Ascending aorta (tissue), 2 donors: ENCODE data around the gene PTH2R. TPM values are rescaled to one million over a fixed set of nuclear protein-coding genes. Genes with fewer than 3 reads are reported as not detected.
"Not testable (repeated sequence)": the region's sequence is repeated elsewhere in the genome, so short reads cannot be mapped to it uniquely, and the experiment has no call there.

Experiments used
- DNase-seq, 2 donors: peaks; one replicate each; pipeline ENCODE4 v3.0.0-alpha.2; 2019; ENCODE audit warnings: low spot score in 2 of 2
- H3K27ac ChIP-seq, 2 donors: fragments of 200-600 bp; sonication (generic); one replicate each; pipeline ENCODE4 v1.5.1; 2016 to 2017; ENCODE audit warnings: mild to moderate bottlenecking in 1 of 2
- H3K27me3 ChIP-seq: fragments of 200-600 bp; sonication (generic); one replicate; pipeline ENCODE4 v1.5.1; 2017
- H3K36me3 ChIP-seq, 2 donors: fragments of 200-600 bp; sonication (generic); one replicate each; pipeline ENCODE4 v1.5.1; 2016
- H3K4me1 ChIP-seq, 2 donors: fragments of 200-600 bp; sonication (generic); one replicate each; pipeline ENCODE4 v1.5.1; 2016 to 2017; ENCODE audit warnings: mild to moderate bottlenecking in 1 of 2
- H3K4me3 ChIP-seq, 2 donors: fragments of 200-600 bp; sonication (generic); one replicate each; pipeline ENCODE4 v1.5.1; 2016 to 2017; ENCODE audit warnings: mild to moderate bottlenecking in 1 of 2
- H3K9me3 ChIP-seq, 2 donors: fragments of 200-600 bp; sonication (generic); one replicate each; pipeline ENCODE4 v1.5.1; 2016
- CTCF ChIP-seq, 3 experiments: fragments of 200-600 bp in 2 of 3; fragments of 450-650 bp in 1 of 3; sonication (generic) in 2 of 3; IDR thresholded peaks; one replicate each; pipeline ENCODE4 v1.5.1; 2016 to 2019; ENCODE audit warnings: antibody characterized with exemption in 3 of 3, mild to moderate bottlenecking in 1 of 3, moderate library complexity in 1 of 3
- intact Hi-C: fragments of 100-400 bp; cut with DNase I; formaldehyde crosslinking; loops from one replicate; pipeline ENCODE4 v1.15.1; 2023
- total RNA-seq: library from RNA; depleted of rRNA; stranded (reverse); fragments of >200 nt; gene quantifications from one replicate; pipeline ENCODE4 v1.1.0, GENCODE V29; 2016

PTH2R gene
- total RNA-seq, 1 donor from 2014 or later, result not detected

GRCh38 chr2:208502288-208502687, 95.7 kb downstream of the PTH2R start:
- no peak overlapping the region for H3K27ac ChIP-seq
- no peak overlapping the region for H3K4me3 ChIP-seq
- H3K36me3 ChIP-seq, result no peaks in the 10 kb centered on the region
- no peak for DNase-seq
- no peaks in the 10 kb centered on the region for H3K9me3 ChIP-seq
- intact Hi-C loops, result no loop called here
- H3K4me1 ChIP-seq, result no peaks in the 10 kb centered on the region
- TF ChIP-seq CTCF (IDR thresholded peaks at IDR 0.05), result no peak
- no peaks in the 10 kb centered on the region for H3K27me3 ChIP-seq

DNA sequence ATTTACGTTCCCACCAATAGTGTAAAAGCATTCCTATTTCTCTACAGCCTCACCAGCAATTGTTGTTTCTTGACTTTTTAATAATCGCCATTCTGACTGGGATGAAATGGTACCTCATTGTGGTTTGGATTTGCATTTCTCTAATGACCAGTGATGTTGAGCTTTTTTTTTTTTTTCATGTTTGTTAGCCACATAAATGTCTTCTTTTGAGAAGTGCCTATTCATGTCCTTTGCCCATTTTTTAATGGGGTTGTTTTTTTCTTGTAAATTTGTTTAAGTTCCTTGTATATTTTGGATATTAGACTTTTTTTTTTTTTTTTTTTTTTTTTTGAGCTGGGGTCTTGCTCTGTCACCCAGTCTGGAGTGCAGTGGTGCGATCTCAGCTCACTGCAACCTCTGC, 98.8 kb downstream of the PTH2R start:
- H3K36me3 ChIP-seq, H3K9me3 ChIP-seq, H3K4me3 ChIP-seq, DNase-seq, intact Hi-C loops, H3K27me3 ChIP-seq, H3K4me1 ChIP-seq, H3K27ac ChIP-seq: not testable (repeated sequence)

DNA sequence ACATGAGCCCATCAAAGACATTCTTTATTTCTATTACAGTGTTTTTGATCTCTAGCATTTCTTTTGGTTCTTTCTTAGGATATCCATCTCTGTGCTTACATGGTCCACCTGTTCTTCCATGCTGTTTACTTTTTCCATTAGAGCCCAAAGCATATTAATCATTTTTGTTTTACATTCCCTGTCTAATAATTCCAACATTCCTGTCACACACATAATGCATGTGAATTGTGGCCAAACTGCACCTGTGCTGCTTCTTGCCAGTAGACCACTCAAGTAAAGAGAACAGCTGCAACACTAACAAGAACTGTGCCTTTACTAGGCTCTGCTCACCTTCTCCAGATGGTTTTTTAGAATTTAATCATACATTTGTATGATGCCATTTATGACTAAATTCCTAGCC, 103.0 kb downstream of the PTH2R start:
- no peaks in the 10 kb centered on the region for H3K4me1 ChIP-seq
- no peak overlapping the region for H3K27ac ChIP-seq
- H3K9me3 ChIP-seq, result no peaks in the 10 kb centered on the region
- H3K4me3 ChIP-seq, result no peak overlapping the region
- DNase-seq, result no peak
- no peaks in the 10 kb centered on the region for H3K36me3 ChIP-seq
- no peak for TF ChIP-seq CTCF (IDR thresholded peaks at IDR 0.05)
- H3K27me3 ChIP-seq, result no peaks in the 10 kb centered on the region
- intact Hi-C loops, result no loop called here

- Histone ChIP-seq H3K4me1 (no peaks in the 10 kb centered on the region), H3K36me3 (no peaks in the 10 kb centered on the region), H3K4me3 (no peak overlapping the region), H3K27me3 (no peaks in the 10 kb centered on the region), H3K27ac (no peak overlapping the region), H3K9me3 (peaks cover 0 to 4% of the 10 kb centered on the region in 2 donors)
- DNase-seq, result no peak
- intact Hi-C loops, result no loop called here
- no peak for TF ChIP-seq CTCF (IDR thresholded peaks at IDR 0.05)
These were observed 104.4 kb downstream of the PTH2R start for GRCh38 chr2:208511016-208511415.

GRCh38 chr2:208511573-208511972, 105.0 kb downstream of the PTH2R start:
- TF ChIP-seq CTCF (IDR thresholded peaks at IDR 0.05), result no peak

GRCh38 chr2:208515099-208515498, 108.5 kb downstream of the PTH2R start:
- no peak overlapping the region for H3K27ac ChIP-seq
- DNase-seq, result no peak

More at GRCh38 chr2:208511573-208511972, 105.0 kb downstream of the PTH2R start:
- H3K27me3 ChIP-seq, result no peaks in the 10 kb centered on the region
- H3K36me3 ChIP-seq, result no peaks in the 10 kb centered on the region
- no peak for DNase-seq
- no peaks in the 10 kb centered on the region for H3K4me1 ChIP-seq
- no peak overlapping the region for H3K4me3 ChIP-seq
- H3K27ac ChIP-seq, result no peak overlapping the region
- peaks cover 0 to 4% of the 10 kb centered on the region in 2 donors for H3K9me3 ChIP-seq
- intact Hi-C loops, result no loop called here

GRCh38 chr2:208523069-208523468, 116.5 kb downstream of the PTH2R start:
- H3K27me3 ChIP-seq, DNase-seq, H3K4me1 ChIP-seq, H3K27ac ChIP-seq, H3K4me3 ChIP-seq, intact Hi-C loops, H3K36me3 ChIP-seq, H3K9me3 ChIP-seq: not testable (repeated sequence)

More at GRCh38 chr2:208515099-208515498, 108.5 kb downstream of the PTH2R start:
- no peaks in the 10 kb centered on the region for H3K36me3 ChIP-seq
- H3K4me1 ChIP-seq, result no peaks in the 10 kb centered on the region
- TF ChIP-seq CTCF (IDR thresholded peaks at IDR 0.05), result no peak
- H3K9me3 ChIP-seq, result peaks cover 0 to 4% of the 10 kb centered on the region in 2 donors
- no peaks in the 10 kb centered on the region for H3K27me3 ChIP-seq
- no peak overlapping the region for H3K4me3 ChIP-seq
- intact Hi-C loops, result no loop called here

DNA sequence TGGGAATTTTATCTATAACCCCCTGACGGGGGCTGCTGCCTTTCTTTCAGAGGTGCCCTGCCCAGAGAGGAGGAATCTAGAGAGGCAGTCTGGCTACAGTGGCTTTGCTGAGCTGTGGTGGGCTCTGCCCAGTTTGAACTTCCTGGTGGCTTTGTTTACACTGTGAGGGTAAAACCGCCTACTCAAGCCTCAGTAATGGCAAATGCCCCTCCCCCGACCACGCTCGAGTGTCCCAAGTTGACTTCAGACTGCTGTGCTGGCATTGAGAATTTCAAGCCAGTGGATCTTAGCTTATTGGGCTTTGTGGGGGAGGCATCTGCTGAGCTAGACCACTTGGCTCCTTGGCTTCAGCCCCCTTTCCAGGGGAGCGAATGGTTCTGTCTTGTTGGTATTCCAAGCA, 118.6 kb downstream of the PTH2R start:
- H3K36me3 ChIP-seq, DNase-seq, H3K9me3 ChIP-seq, H3K4me1 ChIP-seq, H3K27ac ChIP-seq, H3K4me3 ChIP-seq, H3K27me3 ChIP-seq, intact Hi-C loops: not testable (repeated sequence)
